HCT116 (cell line): Measurements from ENCODE around the gene CPLX3. TPM values are rescaled to one million over a fixed set of nuclear protein-coding genes. Genes with fewer than 3 reads are reported as not detected.

Experiments
- ATAC-seq: fragments of 200-7000 bp; cut with Tn5 transposase; 2 replicates; pipeline ENCODE4 v1.9.1; 2020; ENCODE audit warnings: mild to moderate bottlenecking, moderate library complexity
- BruUV-seq: library from RNA; stranded (reverse); fragments of 400-500 nt; replicated peaks from 2 replicates; lab custom pipeline; 2021; lab: Mats Ljungman, UMichigan
- CTCF ChIA-PET: fragments of 300-600 bp; sonication (Branson Sonifier 250); formaldehyde crosslinking; loops from one replicate; lab custom pipeline; 2021; ENCODE audit warnings: antibody characterized with exemption; lab: Charles Lee
- POLR2A ChIA-PET: fragments of 300-600, 350-600 bp; sonication (Branson Sonifier 250); formaldehyde crosslinking; loops from one replicate; lab custom pipeline; 2021; ENCODE audit warnings: antibody characterized with exemption; lab: Charles Lee
- RAD21 ChIA-PET, 2 experiments: fragments of 300-600 bp; sonication (Branson Sonifier 250); formaldehyde crosslinking; loops; one replicate each; lab custom pipeline; 2023; ENCODE audit warnings: low total read pairs in 2 of 2; ENCODE audit not compliant: uncharacterized antibody in 2 of 2, unreplicated experiment in 2 of 2, low non-redundant PET in 1 of 2; lab: Charles Lee
- DNase-seq: peaks from one replicate; pipeline ENCODE4 v3.0.0-alpha.2; 2010; ENCODE audit warnings: low read depth, low spot score
- H2AFZ ChIP-seq: fragments of 200-600 bp; shearing (Covaris generic), sonication (generic); 2 replicates; pipeline ENCODE4 v1.6.1; 2017; ENCODE audit warnings: low read depth, mixed run types, mixed read lengths, antibody characterized with exemption, low read length; ENCODE audit not compliant: poor library complexity, severe bottlenecking
- H3K27ac ChIP-seq: 2 replicates; pipeline ENCODE4 v1.5.1; 2012; ENCODE audit warnings: low read depth, low read length
- H3K27me3 ChIP-seq: fragments of 200-600 bp; sonication (generic); 2 replicates; pipeline ENCODE4 v1.6.1; 2016; ENCODE audit warnings: mixed run types, low read length, mixed read lengths; ENCODE audit not compliant: insufficient read depth
- H3K36me3 ChIP-seq, 2 experiments: fragments of 200-500 bp in 1 of 2; fragments of 200-600 bp in 1 of 2; sonication (Bioruptor generic) in 1 of 2; sonication (generic) in 1 of 2; 2 replicates each; pipeline versions ENCODE4 v1.5.1 to v1.6.1; 2014 to 2016; ENCODE audit warnings: low read length in 2 of 2, inconsistent platforms in 1 of 2, mixed read lengths in 1 of 2, mixed run types in 1 of 2; ENCODE audit not compliant: insufficient read depth in 2 of 2, control insufficient read depth in 1 of 2
- H3K4me1 ChIP-seq, 2 experiments: fragments of 200-600 bp in 1 of 2; sonication (generic) in 1 of 2; 2 replicates each; pipeline versions ENCODE4 v1.5.1 to v1.6.1; 2012 to 2017; ENCODE audit warnings: low read length in 2 of 2, inconsistent platforms in 1 of 2, mild to moderate bottlenecking in 1 of 2, mixed read lengths in 1 of 2, mixed run types in 1 of 2, moderate library complexity in 1 of 2; ENCODE audit not compliant: insufficient read depth in 2 of 2, control insufficient read depth in 1 of 2
- H3K4me2 ChIP-seq: fragments of 200-600 bp; sonication (generic); 2 replicates; pipeline ENCODE4 v1.6.1; 2017; ENCODE audit warnings: mixed run types, low read length, mixed read lengths
- H3K4me3 ChIP-seq, 2 experiments: fragments of 200-600 bp in 1 of 2; sonication (generic) in 1 of 2; replicated peaks in 1 of 2; 2 replicates each; pipeline ENCODE4 v1.5.1; 2011 to 2016; ENCODE audit warnings: low read length in 2 of 2, control low read depth in 1 of 2, low read depth in 1 of 2, mild to moderate bottlenecking in 1 of 2, mixed read lengths in 1 of 2, mixed run types in 1 of 2
- H3K79me2 ChIP-seq: fragments of 200-600 bp; sonication (generic); 2 replicates; pipeline ENCODE4 v1.6.1; 2017; ENCODE audit warnings: mild to moderate bottlenecking, mixed run types, low read length, moderate library complexity, mixed read lengths; ENCODE audit not compliant: insufficient read depth
- H3K9ac ChIP-seq: fragments of 200-600 bp; sonication (generic); 2 replicates; pipeline ENCODE4 v1.6.1; 2016; ENCODE audit warnings: low read length, mixed read lengths
- H3K9me2 ChIP-seq: fragments of 200-600 bp; sonication (generic), shearing (Covaris generic); 2 replicates; pipeline ENCODE4 v1.6.1; 2017; ENCODE audit warnings: mixed run types, mild to moderate bottlenecking, moderate library complexity; ENCODE audit not compliant: insufficient read depth
- H3K9me3 ChIP-seq, 2 experiments: fragments of 200-500 bp in 1 of 2; fragments of 200-600 bp in 1 of 2; sonication (Bioruptor generic) in 1 of 2; sonication (generic) in 1 of 2; 2 replicates each; pipeline ENCODE4 v1.6.1; 2014 to 2017; ENCODE audit warnings: low read length in 2 of 2, mixed read lengths in 2 of 2, inconsistent platforms in 1 of 2, low read depth in 1 of 2, mild to moderate bottlenecking in 1 of 2, mixed run types in 1 of 2, moderate library complexity in 1 of 2; ENCODE audit not compliant: control insufficient read depth in 1 of 2, insufficient read depth in 1 of 2
- H4K20me1 ChIP-seq: fragments of 200-600 bp; sonication (generic), shearing (Covaris generic); 2 replicates; pipeline ENCODE4 v1.6.1; 2017; ENCODE audit warnings: mixed run types, mild to moderate bottlenecking, moderate library complexity; ENCODE audit not compliant: insufficient read depth
- CEBPB ChIP-seq: IDR thresholded peaks from 2 replicates; pipeline ENCODE4 v1.6.1; 2012; ENCODE audit warnings: low read depth
- EGR1 ChIP-seq: IDR thresholded peaks from 2 replicates; pipeline ENCODE4 v1.6.1; 2012; ENCODE audit warnings: low read depth
- POLR2AphosphoS5 ChIP-seq: IDR thresholded peaks from 2 replicates; pipeline ENCODE4 v1.6.1; 2011; ENCODE audit warnings: mild to moderate bottlenecking, low read depth, low read length, moderate library complexity
- SIN3A ChIP-seq: IDR thresholded peaks from 2 replicates; pipeline ENCODE4 v1.6.1; 2012; ENCODE audit warnings: low read depth
- SRF ChIP-seq: IDR thresholded peaks from 2 replicates; pipeline ENCODE4 v1.6.1; 2012; ENCODE audit warnings: low read depth
- TCF7L2 ChIP-seq: IDR thresholded peaks from 2 replicates; pipeline ENCODE4 v1.7.0; 2011; ENCODE audit warnings: borderline replicate concordance, inconsistent platforms; ENCODE audit not compliant: insufficient read depth, insufficient read length; ENCODE audit errors: extremely low read depth
- YY1 ChIP-seq: IDR thresholded peaks from 2 replicates; pipeline ENCODE4 v1.6.1; 2011; ENCODE audit warnings: low read length, low read depth, moderate library complexity, mild to moderate bottlenecking; ENCODE audit not compliant: insufficient replicate concordance; ENCODE audit errors: extremely low read depth
- ZFX ChIP-seq: fragments of 450-650 bp; IDR thresholded peaks from 2 replicates; pipeline ENCODE4 v1.6.1; 2017
- ZNF274 ChIP-seq: fragments of 200-500 bp; sonication (Bioruptor generic); IDR thresholded peaks from 2 replicates; pipeline ENCODE4 v1.6.1; 2014; ENCODE audit warnings: mild to moderate bottlenecking, low read depth, low read length, inconsistent platforms
- intact Hi-C: fragments of 100-400 bp; cut with micrococcal nuclease; formaldehyde crosslinking; loops from 2 replicates; pipeline ENCODE4 v1.10.0; 2022
- total RNA-seq: library from RNA; stranded (reverse); gene quantifications from one replicate; pipeline ENCODE4 v1.2.1, GENCODE V29; 2021; ENCODE audit not compliant: unreplicated experiment
- TF ChIP-seq, protein P1 (sequence below): IDR thresholded peaks from 2 replicates; pipeline ENCODE4 v1.6.1; 2012

The CPLX3 gene
- total RNA-seq, 1 experiment from 2014 or later, result not detected

DNA sequence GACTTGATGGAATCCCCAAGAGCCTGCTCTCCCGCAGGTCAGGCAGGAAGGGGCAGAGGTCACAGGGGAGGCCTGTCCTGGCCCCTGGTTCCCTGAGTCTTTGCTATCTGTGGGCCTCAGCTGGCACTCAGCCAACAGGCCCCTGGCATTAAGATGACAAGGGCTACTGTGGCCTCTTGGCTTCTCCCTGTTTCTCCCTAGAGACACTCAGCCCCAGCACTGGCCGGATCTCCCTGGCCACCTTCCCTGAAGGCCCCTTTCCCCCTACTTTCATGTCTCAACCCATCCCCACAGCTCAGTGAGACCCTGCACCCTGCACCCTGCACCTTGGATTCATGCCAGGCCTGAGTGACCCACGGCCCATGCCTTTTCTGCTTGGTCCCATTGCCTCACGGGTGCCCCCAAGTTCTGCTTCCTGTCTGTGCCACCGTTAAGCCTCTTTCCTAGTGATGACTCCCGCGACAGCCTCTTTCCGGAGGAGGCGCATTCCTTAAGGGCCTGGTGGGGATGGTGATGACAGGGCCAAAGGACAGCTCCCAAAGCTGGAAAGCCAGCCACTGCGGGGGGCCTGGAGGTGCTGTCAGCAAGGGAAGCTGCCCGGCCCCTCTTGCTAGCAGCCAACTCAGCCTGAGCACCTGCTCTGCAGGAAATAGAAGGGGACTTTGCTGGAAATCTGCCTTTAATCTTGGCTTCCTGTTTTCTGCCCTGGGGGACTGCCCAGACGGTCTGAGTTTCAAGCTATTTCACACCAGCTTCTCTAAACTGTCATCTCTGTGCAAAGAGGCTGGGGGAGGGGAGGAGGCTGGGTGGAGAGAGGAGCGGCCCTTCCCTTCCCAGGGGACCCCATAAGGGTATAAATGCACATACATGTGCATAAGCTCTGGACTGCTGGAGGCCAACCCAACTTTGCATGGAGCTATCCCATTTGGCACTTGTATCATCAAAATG lies 49.3 kb upstream of the CPLX3 start:
- peaks cover 6 to 8% of the 10 kb centered on the region in 2 experiments; a peak in 3 of 4 replicates for H3K4me1 ChIP-seq
- TF ChIP-seq YY1, result no peak
- TF ChIP-seq, protein P1, sequence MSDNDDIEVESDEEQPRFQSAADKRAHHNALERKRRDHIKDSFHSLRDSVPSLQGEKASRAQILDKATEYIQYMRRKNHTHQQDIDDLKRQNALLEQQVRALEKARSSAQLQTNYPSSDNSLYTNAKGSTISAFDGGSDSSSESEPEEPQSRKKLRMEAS, result no peak
- no peak for TF ChIP-seq CEBPB
- TF ChIP-seq TCF7L2, result no peak
- TF ChIP-seq ZNF274, result no peak
- no peak for TF ChIP-seq EGR1
- no peak for TF ChIP-seq SIN3A
- no peak for TF ChIP-seq ZFX
- TF ChIP-seq POLR2AphosphoS5, result no peak
- TF ChIP-seq SRF, result no peak
- TF ChIP-seq, all 23 proteins: peak for 0
- intact Hi-C loops, result no loop called here

More for the DNA sequence above, 49.3 kb upstream of the CPLX3 start:
- no peaks in the 10 kb centered on the region for H4K20me1 ChIP-seq
- H3K36me3 ChIP-seq, result no peaks in the 10 kb centered on the region
- H3K4me2 ChIP-seq, result no peak overlapping the region
- POLR2A ChIA-PET, result interaction anchor here (0.8 kb wide), 1 partner anchor 16 kb away, joined by 3 read pairs; no protein-coding TSS in a partner anchor
- H2AFZ ChIP-seq, result no peak overlapping the region
- H3K27me3 ChIP-seq, result no peaks in the 10 kb centered on the region
- no peak overlapping the region for H3K27ac ChIP-seq
- no peak for ATAC-seq
- CTCF ChIA-PET, result interaction anchor here (0.9 to 1.4 kb wide), 4 partner anchors 9 to 125 kb away, joined by 3 to 9 read pairs (median 4); no protein-coding TSS in a partner anchor
- H3K9me3 ChIP-seq, result no peaks in the 10 kb centered on the region
- H3K79me2 ChIP-seq, result no peaks in the 10 kb centered on the region
- H3K9ac ChIP-seq, result no peak overlapping the region
- RAD21 ChIA-PET, result no interaction called here
- BruUV-seq, result no TSS peak
- H3K4me3 ChIP-seq, result no peak overlapping the region
- no peaks in the 10 kb centered on the region for H3K9me2 ChIP-seq
- DNase-seq, result no peak
